HepG2 (cell line): ENCODE data around the gene POLN. TPM values are rescaled to one million over a fixed set of nuclear protein-coding genes. Genes with fewer than 3 reads are reported as not detected.

Experiments
- ATAC-seq: fragments of 200-7000 bp; cut with Tn5 transposase; 3 replicates; pipeline ENCODE4 v1.9.1; 2020; ENCODE audit warnings: mild to moderate bottlenecking, moderate library complexity
- BruUV-seq: library from RNA; stranded (reverse); fragments of 400-500 nt; replicated peaks from 2 replicates; lab custom pipeline; 2021; lab: Mats Ljungman, UMichigan
- CTCF ChIA-PET: fragments of 300-600 bp; formaldehyde crosslinking; extraction: SDS; loops from one replicate; lab custom pipeline; 2021; ENCODE audit warnings: low total read pairs, inconsistent platforms, low intra/inter-chr PET ratio; lab: Yijun Ruan, JAX
- POLR2A ChIA-PET: fragments of 350-600 bp; sonication (Branson Sonifier 250); formaldehyde crosslinking; loops from one replicate; lab custom pipeline; 2020; ENCODE audit warnings: antibody characterized with exemption, inconsistent platforms; lab: Yijun Ruan, JAX
- DNase-seq: peaks from one replicate; pipeline ENCODE4 v3.0.0-alpha.2; 2015; ENCODE audit warnings: low spot score
- FAIRE-seq: peaks from 3 replicates; lab custom pipeline; 2011; peaks lifted over from hg19 to GRCh38; lab: Jason Lieb, UNC
- H2AFZ ChIP-seq: one replicate; pipeline ENCODE4 v1.6.1; 2011; ENCODE audit warnings: low read length, inconsistent platforms
- H3K27ac ChIP-seq: fragments of 300-600 bp; 3 replicates; pipeline ENCODE4 v1.8.0; 2011; ENCODE audit warnings: mixed run types, mild to moderate bottlenecking, mixed read lengths, low read length, inconsistent platforms; ENCODE audit not compliant: insufficient read depth; ENCODE audit errors: extremely low read length
- H3K27me3 ChIP-seq, 2 experiments: fragments of 200-600 bp in 1 of 2; 2 replicates in 1 of 2; 3 replicates in 1 of 2; pipeline versions ENCODE4 v1.6.0 to v1.8.0; 2011; ENCODE audit warnings: low read length in 2 of 2, mild to moderate bottlenecking in 2 of 2, moderate library complexity in 2 of 2, inconsistent platforms in 1 of 2; ENCODE audit not compliant: insufficient read depth in 2 of 2, control insufficient read depth in 1 of 2
- H3K36me3 ChIP-seq, 2 experiments: fragments of 200-600 bp in 1 of 2; replicated peaks in 1 of 2; 2 replicates in 1 of 2; 3 replicates in 1 of 2; pipeline versions ENCODE4 v1.5.1 to v1.8.0; 2011; ENCODE audit warnings: low read length in 2 of 2, inconsistent platforms in 1 of 2; ENCODE audit not compliant: insufficient read depth in 2 of 2, control insufficient read depth in 1 of 2
- H3K4me1 ChIP-seq: 2 replicates; pipeline ENCODE4 v1.5.1; 2012; ENCODE audit warnings: low read length, inconsistent platforms; ENCODE audit not compliant: insufficient read depth
- H3K4me2 ChIP-seq: 2 replicates; pipeline ENCODE4 v1.6.0; 2011; ENCODE audit warnings: low read depth, low read length, inconsistent platforms
- H3K4me3 ChIP-seq, 3 experiments: fragments of 200-600 bp in 1 of 3; sonication (generic), shearing (Covaris generic) in 1 of 3; replicated peaks in 1 of 3; 2 replicates each; pipeline ENCODE4 v1.5.1; 2011 to 2016; ENCODE audit warnings: low read length in 3 of 3, inconsistent platforms in 2 of 3, low read depth in 2 of 3, mild to moderate bottlenecking in 2 of 3, control low read depth in 1 of 3, mixed read lengths in 1 of 3; ENCODE audit not compliant: insufficient read depth in 1 of 3
- H3K79me2 ChIP-seq: one replicate; pipeline ENCODE4 v1.6.1; 2011; ENCODE audit warnings: low read length, inconsistent platforms; ENCODE audit not compliant: insufficient read depth
- H3K9ac ChIP-seq: 2 replicates; pipeline ENCODE4 v1.6.0; 2011; ENCODE audit warnings: mild to moderate bottlenecking, low read depth, low read length, inconsistent platforms; ENCODE audit not compliant: insufficient read depth
- H3K9me3 ChIP-seq: 2 replicates; pipeline ENCODE4 v1.5.1; 2012; ENCODE audit warnings: mild to moderate bottlenecking, low read length
- H4K20me1 ChIP-seq: 2 replicates; pipeline ENCODE4 v1.6.0; 2011; ENCODE audit warnings: inconsistent platforms, mild to moderate bottlenecking, low read length, moderate library complexity; ENCODE audit not compliant: insufficient read depth
- ADNP ChIP-seq: sonication (generic); formaldehyde crosslinking; IDR thresholded peaks from 2 replicates; pipeline ENCODE4 v1.4.0; 2020; ENCODE audit warnings: missing genetic modification reagents
- SMC3 ChIP-seq: IDR thresholded peaks from 2 replicates; pipeline ENCODE4 v1.6.1; 2011; ENCODE audit warnings: low read length, improper control_type of control experiment
- ZNF33B ChIP-seq: sonication (generic); formaldehyde crosslinking; IDR thresholded peaks from 2 replicates; pipeline ENCODE4 v1.5.1; 2020; ENCODE audit warnings: mild to moderate bottlenecking, missing genetic modification reagents
- ZNF619 ChIP-seq: sonication (generic); formaldehyde crosslinking; IDR thresholded peaks from 2 replicates; pipeline ENCODE4 v1.4.0; 2020; ENCODE audit warnings: mild to moderate bottlenecking, missing genetic modification reagents
- ZNF766 ChIP-seq: sonication (generic); formaldehyde crosslinking; IDR thresholded peaks from 2 replicates; pipeline ENCODE4 v1.5.0; 2020; ENCODE audit warnings: missing genetic modification reagents, borderline replicate concordance
- WGBS: methylation state at CpG from one replicate; pipeline ENCODE4 v1.1.6; 2017; ENCODE audit warnings: low lambda C conversion rate; 5-methylcytosine and 5-hydroxymethylcytosine counted together
- in situ Hi-C: cut with HindIII; loops from 2 replicates; pipeline ENCODE4 v1.10.0; 2017; ENCODE audit warnings: low pct_unique_long_range_greater_than_20kb; ENCODE audit not compliant: extremely low pct_ligation_motif_present
- intact Hi-C: fragments of 100-400 bp; cut with micrococcal nuclease; formaldehyde crosslinking; loops from one replicate; pipeline ENCODE4 v1.10.0; 2022; ENCODE audit not compliant: unreplicated experiment
- polyA plus RNA-seq, 8 experiments: library from polyadenylated mRNA; depleted of rRNA in 3 of 8; stranded (reverse) in 7 of 8; unstranded in 1 of 8; fragments of >200 nt; fragmentation: Illumina TruSeq in 4 of 8; extraction: Trizol in 4 of 8; gene quantifications; 2 replicates each; pipeline versions ENCODE4 v1.2.1 to v1.2.3, GENCODE V29; 2011 to 2016; ENCODE audit warnings: low read depth in 4 of 8, missing spikeins in 1 of 8, mixed read lengths in 1 of 8; ENCODE audit not compliant: insufficient read depth in 1 of 8
- total RNA-seq, 5 experiments: library from RNA; depleted of rRNA; stranded (reverse); fragments of >200 nt; fragmentation: Illumina TruSeq; extraction: Trizol; gene quantifications; 2 replicates each; pipeline ENCODE4 v1.2.3, GENCODE V29; 2016; ENCODE audit warnings: low read depth in 1 of 5
- TF ChIP-seq, protein P1 (sequence below): sonication (generic); formaldehyde crosslinking; IDR thresholded peaks from 2 replicates; pipeline ENCODE4 v1.4.0; 2020; ENCODE audit warnings: missing genetic modification reagents, mild to moderate bottlenecking, borderline replicate concordance
- TF ChIP-seq, protein P2 (sequence below): sonication (generic); formaldehyde crosslinking; IDR thresholded peaks from 2 replicates; pipeline ENCODE4 v1.5.0; 2020; ENCODE audit warnings: mild to moderate bottlenecking, missing genetic modification reagents, borderline replicate concordance
- TF ChIP-seq, protein P3 (sequence below): IDR thresholded peaks from 2 replicates; pipeline ENCODE4 v1.6.1; 2016; ENCODE audit warnings: low read depth, borderline replicate concordance
- TF ChIP-seq, protein P4 (sequence below): IDR thresholded peaks from 2 replicates; pipeline ENCODE4 v1.4.0; 2020; ENCODE audit warnings: mild to moderate bottlenecking, missing genetic modification reagents

Gene POLN
- total and polyA plus RNA-seq, 2 of the 13 experiments (the other 11 are each of a cell fraction or from before 2014, with no cell fraction given), result 0.93 to 1.5 TPM

DNA sequence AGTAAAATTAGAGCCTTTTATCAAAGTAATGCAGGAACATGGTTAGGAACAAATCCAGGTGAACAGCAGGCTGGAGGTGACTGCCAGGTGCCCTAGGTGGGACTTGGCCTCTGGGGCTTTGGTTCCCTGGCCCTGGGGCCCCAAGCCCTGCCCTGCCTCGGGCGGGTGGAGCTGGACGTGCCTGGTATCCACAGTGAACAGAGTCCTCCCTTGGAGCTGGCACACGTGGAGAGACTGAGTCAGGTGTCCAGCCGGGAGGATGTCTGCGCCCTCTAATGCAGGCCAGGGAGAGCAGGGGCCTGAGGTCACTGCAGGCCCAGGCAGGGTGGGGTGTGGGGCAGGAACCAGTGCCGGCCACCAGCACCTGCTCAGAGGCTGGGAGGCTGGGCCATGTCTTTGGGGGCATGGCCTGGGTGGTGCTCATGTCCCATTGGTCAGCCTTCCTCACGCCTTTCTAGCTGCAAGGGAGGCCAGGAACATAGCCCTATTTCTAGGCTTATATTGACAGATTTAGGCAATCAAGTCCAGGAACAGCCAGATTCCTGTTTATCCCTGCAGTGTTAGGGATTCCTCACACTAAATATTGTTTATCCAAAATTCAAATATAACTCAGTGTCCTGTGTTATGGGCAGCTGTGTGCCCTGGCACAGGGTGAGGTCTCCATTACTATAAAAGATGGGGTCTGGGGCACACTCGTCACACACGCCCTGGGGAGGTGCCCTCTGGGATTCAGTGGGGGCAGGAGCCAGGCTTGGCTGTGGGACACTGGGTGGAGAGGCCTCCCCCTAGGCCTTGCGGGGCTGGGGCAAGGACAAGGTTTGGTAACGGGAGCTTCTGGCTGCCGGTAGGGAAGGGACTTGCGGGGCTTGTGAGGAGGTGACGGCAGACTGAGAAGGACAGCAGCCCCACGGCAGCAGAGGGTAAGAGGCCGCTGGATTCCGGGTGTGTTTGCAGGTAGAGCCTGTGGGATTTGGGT is 197.1 kb downstream of the POLN start:
- Histone ChIP-seq H3K27me3 (peaks cover 8 to 30% of the 10 kb centered on the region in 2 experiments), H3K27ac (no peak overlapping the region), H3K9me3 (no peaks in the 10 kb centered on the region), H3K79me2 (no peaks in the 10 kb centered on the region), H3K4me2 (no peak overlapping the region), H3K4me3 (no peak overlapping the region), H4K20me1 (no peaks in the 10 kb centered on the region), H3K36me3 (no peaks in the 10 kb centered on the region), H2AFZ (no peak overlapping the region), H3K4me1 (peaks cover 6% of the 10 kb centered on the region), H3K9ac (no peak overlapping the region)
- FAIRE-seq, result no peak
- ChIA-PET POLR2A (no interaction called here), CTCF (no interaction called here)
- no peak for ATAC-seq
- no peak for DNase-seq
- no TSS peak for BruUV-seq
- WGBS, result 67% methylated on average over 13 of the region's 18 CpGs
- intact Hi-C loops (no loop called here), in situ Hi-C loops (no loop called here)
- TF ChIP-seq ZNF766 (CRISPR knock-in tag) (no peak), SMC3 (no peak), ZNF619 (no peak), ADNP (CRISPR knock-in tag) (no peak), ZNF33B (CRISPR knock-in tag) (no peak)
- TF ChIP-seq, protein P1, sequence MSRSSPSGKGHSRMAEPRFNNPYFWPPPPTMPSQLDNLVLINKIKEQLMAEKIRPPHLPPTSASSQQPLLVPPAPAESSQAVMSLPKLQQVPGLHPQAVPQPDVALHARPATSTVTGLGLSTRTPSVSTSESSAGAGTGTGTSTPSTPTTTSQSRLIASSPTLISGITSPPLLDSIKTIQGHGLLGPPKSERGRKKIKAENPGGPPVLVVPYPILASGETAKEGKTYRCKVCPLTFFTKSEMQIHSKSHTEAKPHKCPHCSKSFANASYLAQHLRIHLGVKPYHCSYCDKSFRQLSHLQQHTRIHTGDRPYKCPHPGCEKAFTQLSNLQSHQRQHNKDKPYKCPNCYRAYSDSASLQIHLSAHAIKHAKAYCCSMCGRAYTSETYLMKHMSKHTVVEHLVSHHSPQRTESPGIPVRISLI (CRISPR knock-in tag), result no peak
- TF ChIP-seq, protein P2, sequence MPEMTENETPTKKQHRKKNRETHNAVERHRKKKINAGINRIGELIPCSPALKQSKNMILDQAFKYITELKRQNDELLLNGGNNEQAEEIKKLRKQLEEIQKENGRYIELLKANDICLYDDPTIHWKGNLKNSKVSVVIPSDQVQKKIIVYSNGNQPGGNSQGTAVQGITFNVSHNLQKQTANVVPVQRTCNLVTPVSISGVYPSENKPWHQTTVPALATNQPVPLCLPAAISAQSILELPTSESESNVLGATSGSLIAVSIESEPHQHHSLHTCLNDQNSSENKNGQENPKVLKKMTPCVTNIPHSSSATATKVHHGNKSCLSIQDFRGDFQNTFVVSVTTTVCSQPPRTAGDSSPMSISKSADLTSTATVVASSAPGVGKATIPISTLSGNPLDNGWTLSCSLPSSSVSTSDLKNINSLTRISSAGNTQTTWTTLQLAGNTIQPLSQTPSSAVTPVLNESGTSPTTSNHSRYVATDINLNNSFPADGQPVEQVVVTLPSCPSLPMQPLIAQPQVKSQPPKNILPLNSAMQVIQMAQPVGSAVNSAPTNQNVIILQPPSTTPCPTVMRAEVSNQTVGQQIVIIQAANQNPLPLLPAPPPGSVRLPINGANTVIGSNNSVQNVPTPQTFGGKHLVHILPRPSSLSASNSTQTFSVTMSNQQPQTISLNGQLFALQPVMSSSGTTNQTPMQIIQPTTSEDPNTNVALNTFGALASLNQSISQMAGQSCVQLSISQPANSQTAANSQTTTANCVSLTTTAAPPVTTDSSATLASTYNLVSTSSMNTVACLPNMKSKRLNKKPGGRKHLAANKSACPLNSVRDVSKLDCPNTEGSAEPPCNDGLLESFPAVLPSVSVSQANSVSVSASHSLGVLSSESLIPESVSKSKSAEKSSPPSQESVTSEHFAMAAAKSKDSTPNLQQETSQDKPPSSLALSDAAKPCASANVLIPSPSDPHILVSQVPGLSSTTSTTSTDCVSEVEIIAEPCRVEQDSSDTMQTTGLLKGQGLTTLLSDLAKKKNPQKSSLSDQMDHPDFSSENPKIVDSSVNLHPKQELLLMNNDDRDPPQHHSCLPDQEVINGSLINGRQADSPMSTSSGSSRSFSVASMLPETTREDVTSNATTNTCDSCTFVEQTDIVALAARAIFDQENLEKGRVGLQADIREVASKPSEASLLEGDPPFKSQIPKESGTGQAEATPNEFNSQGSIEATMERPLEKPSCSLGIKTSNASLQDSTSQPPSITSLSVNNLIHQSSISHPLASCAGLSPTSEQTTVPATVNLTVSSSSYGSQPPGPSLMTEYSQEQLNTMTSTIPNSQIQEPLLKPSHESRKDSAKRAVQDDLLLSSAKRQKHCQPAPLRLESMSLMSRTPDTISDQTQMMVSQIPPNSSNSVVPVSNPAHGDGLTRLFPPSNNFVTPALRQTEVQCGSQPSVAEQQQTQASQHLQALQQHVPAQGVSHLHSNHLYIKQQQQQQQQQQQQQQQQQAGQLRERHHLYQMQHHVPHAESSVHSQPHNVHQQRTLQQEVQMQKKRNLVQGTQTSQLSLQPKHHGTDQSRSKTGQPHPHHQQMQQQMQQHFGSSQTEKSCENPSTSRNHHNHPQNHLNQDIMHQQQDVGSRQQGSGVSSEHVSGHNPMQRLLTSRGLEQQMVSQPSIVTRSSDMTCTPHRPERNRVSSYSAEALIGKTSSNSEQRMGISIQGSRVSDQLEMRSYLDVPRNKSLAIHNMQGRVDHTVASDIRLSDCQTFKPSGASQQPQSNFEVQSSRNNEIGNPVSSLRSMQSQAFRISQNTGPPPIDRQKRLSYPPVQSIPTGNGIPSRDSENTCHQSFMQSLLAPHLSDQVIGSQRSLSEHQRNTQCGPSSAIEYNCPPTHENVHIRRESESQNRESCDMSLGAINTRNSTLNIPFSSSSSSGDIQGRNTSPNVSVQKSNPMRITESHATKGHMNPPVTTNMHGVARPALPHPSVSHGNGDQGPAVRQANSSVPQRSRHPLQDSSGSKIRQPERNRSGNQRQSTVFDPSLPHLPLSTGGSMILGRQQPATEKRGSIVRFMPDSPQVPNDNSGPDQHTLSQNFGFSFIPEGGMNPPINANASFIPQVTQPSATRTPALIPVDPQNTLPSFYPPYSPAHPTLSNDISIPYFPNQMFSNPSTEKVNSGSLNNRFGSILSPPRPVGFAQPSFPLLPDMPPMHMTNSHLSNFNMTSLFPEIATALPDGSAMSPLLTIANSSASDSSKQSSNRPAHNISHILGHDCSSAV (CRISPR knock-in tag), result no peak
- TF ChIP-seq, protein P3, sequence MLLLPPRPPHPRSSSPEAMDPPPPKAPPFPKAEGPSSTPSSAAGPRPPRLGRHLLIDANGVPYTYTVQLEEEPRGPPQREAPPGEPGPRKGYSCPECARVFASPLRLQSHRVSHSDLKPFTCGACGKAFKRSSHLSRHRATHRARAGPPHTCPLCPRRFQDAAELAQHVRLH (CRISPR knock-in tag), result no peak
- TF ChIP-seq, protein P4, sequence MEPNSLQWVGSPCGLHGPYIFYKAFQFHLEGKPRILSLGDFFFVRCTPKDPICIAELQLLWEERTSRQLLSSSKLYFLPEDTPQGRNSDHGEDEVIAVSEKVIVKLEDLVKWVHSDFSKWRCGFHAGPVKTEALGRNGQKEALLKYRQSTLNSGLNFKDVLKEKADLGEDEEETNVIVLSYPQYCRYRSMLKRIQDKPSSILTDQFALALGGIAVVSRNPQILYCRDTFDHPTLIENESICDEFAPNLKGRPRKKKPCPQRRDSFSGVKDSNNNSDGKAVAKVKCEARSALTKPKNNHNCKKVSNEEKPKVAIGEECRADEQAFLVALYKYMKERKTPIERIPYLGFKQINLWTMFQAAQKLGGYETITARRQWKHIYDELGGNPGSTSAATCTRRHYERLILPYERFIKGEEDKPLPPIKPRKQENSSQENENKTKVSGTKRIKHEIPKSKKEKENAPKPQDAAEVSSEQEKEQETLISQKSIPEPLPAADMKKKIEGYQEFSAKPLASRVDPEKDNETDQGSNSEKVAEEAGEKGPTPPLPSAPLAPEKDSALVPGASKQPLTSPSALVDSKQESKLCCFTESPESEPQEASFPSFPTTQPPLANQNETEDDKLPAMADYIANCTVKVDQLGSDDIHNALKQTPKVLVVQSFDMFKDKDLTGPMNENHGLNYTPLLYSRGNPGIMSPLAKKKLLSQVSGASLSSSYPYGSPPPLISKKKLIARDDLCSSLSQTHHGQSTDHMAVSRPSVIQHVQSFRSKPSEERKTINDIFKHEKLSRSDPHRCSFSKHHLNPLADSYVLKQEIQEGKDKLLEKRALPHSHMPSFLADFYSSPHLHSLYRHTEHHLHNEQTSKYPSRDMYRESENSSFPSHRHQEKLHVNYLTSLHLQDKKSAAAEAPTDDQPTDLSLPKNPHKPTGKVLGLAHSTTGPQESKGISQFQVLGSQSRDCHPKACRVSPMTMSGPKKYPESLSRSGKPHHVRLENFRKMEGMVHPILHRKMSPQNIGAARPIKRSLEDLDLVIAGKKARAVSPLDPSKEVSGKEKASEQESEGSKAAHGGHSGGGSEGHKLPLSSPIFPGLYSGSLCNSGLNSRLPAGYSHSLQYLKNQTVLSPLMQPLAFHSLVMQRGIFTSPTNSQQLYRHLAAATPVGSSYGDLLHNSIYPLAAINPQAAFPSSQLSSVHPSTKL (CRISPR knock-in tag), result no peak
